HPDE6-E6E7 (cell line): ENCODE data around the gene SRPK3.
"Not testable (repeated sequence)": the region's sequence is repeated elsewhere in the genome, so short reads cannot be mapped to it uniquely, and the experiment has no call there.

Source experiments
- DNase-seq: peaks from one replicate; pipeline ENCODE4 v3.0.0; 2011; ENCODE audit warnings: missing footprints; ENCODE audit errors: extremely low spot score

Gene SRPK3

GRCh38 chrX:153807976-153808375 lies 27.1 kb downstream of the SRPK3 start:
- DNase-seq: no peak

GRCh38 chrX:153812220-153812619 lies 31.4 kb downstream of the SRPK3 start:
- no peak for DNase-seq

- DNase-seq: no peak
These were observed 32.3 kb downstream of the SRPK3 start for GRCh38 chrX:153813161-153813560.

- DNase-seq: no peak
These were observed 33.9 kb downstream of the SRPK3 start for GRCh38 chrX:153814591-153815315.

GRCh38 chrX:153816831-153817690 lies 36.2 kb downstream of the SRPK3 start:
- DNase-seq: no peak

- not testable (repeated sequence) for DNase-seq
These were observed 37.2 kb downstream of the SRPK3 start for GRCh38 chrX:153818064-153818463.

GRCh38 chrX:153818571-153819383 lies 37.9 kb downstream of the SRPK3 start:
- peak; percentile 62 for DNase-seq

- no peak for DNase-seq
These were observed 38.7 kb downstream of the SRPK3 start for GRCh38 chrX:153819384-153820040.

- DNase-seq: no peak
These were observed 39.8 kb downstream of the SRPK3 start for GRCh38 chrX:153820601-153821000.

- DNase-seq: no peak
These were observed 40.2 kb downstream of the SRPK3 start for GRCh38 chrX:153821066-153821465.

- no peak for DNase-seq
These were observed 43.5 kb downstream of the SRPK3 start for GRCh38 chrX:153824348-153824747.

- no peak for DNase-seq
These were observed 44.2 kb downstream of the SRPK3 start for GRCh38 chrX:153825042-153825441.

- no peak for DNase-seq
These were observed 46.2 kb downstream of the SRPK3 start for GRCh38 chrX:153827016-153827415.

GRCh38 chrX:153827903-153828302 lies 47.1 kb downstream of the SRPK3 start:
- no peak for DNase-seq

- no peak for DNase-seq
These were observed 47.5 kb downstream of the SRPK3 start for GRCh38 chrX:153828308-153828707.

- no peak for DNase-seq
These were observed 48.1 kb downstream of the SRPK3 start for GRCh38 chrX:153828723-153829548.

- DNase-seq: no peak
These were observed 48.6 kb downstream of the SRPK3 start for GRCh38 chrX:153829549-153829798.

GRCh38 chrX:153829799-153830639 lies 49.2 kb downstream of the SRPK3 start, which contains the start of gene PDZD4:
PDZD4 (minus strand) TSS chrX:153830544; CDS start chrX:153830298, 246 bp downstream.
- DNase-seq: no peak

GRCh38 chrX:153830640-153831428 lies 50.0 kb downstream of the SRPK3 start:
- DNase-seq: no peak
